ENCODE results near the gene GABRR2. TPM values are rescaled to one million over a fixed set of nuclear protein-coding genes. Genes with fewer than 3 reads are reported as not detected.

Gene GABRR2
- total and polyA plus RNA-seq, 10 of the 15 experiments (the other 5 are each of a cell fraction or from before 2014, with no cell fraction given): 0.16 to 0.72 (median 0.32) TPM; not detected in 2

- DNase-seq (ENCODE audit: low read depth, low spot score) (no peak), FAIRE-seq (no peak), ATAC-seq (peak; percentile 1; the same call in 1 of the 3 replicates)
- no peaks in the 10 kb centered on the region for H3K27me3 ChIP-seq (replicated peaks in 1 of 2; ENCODE audit: control insufficient read depth in 2 of 2, insufficient read depth in 2 of 2, low read length in 1 of 2)
- no peaks in the 10 kb centered on the region; the same call in 2 of the 3 replicates for H3K9me3 ChIP-seq (replicated peaks; ENCODE audit: control insufficient read depth, insufficient read depth, low read length)
- POLR2A ChIA-PET: interaction anchor here (0.8 to 4.3 kb wide), 5 partner anchors 9 to 273 kb away, joined by 3 to 21 read pairs (median 9); partner anchors contain the start of gene PNRC1
- no peaks in the 10 kb centered on the region; the same call in none of the 2 replicates for H4K20me1 ChIP-seq (ENCODE audit: control insufficient read depth, insufficient read depth)
- in situ Hi-C loops (cut with MboI) (no loop called here), intact Hi-C loops (cut with micrococcal nuclease; ENCODE audit: unreplicated experiment) (loop anchor here (5.0 to 10.0 kb wide), 4 partner anchors 71 to 462 kb away; partner anchors contain the start of genes MDN1 and PM20D2)
- SMC1A ChIA-PET (ENCODE audit: uncharacterized antibody, unreplicated experiment): interaction anchor here (12.6 kb wide), 1 partner anchor 11 kb away, joined by 252 read pairs; no protein-coding TSS in a partner anchor
- peaks cover 70% of the 10 kb centered on the region for H3K79me2 ChIP-seq (ENCODE audit: control insufficient read depth, insufficient read depth, low read length)
- peaks cover 0 to 5% of the 10 kb centered on the region in 2 experiments; a peak in 1 of 4 replicates for H3K36me3 ChIP-seq (ENCODE audit: control insufficient read depth in 2 of 2, insufficient read depth in 2 of 2, low read length in 1 of 2)
- H3K4me2 ChIP-seq (ENCODE audit: control insufficient read depth, insufficient read depth): peak overlapping the region; percentile 91
- H3K27ac ChIP-seq (ENCODE audit: control insufficient read depth, insufficient read depth): peak overlapping the region; percentile 97
- CTCF ChIA-PET: interaction anchor here (0.6 to 17.0 kb wide), 4 partner anchors 11 to 61 kb away, joined by 3 to 260 read pairs (median 62); no protein-coding TSS in a partner anchor
- WGBS (ENCODE audit: insufficient coverage, insufficient replicate concordance, low lambda C conversion rate, missing lambda C conversion rate): 7% methylated on average over 27 of the region's 27 CpGs
- H3K4me3 ChIP-seq: peak overlapping the region; percentile 98
- H2AFZ ChIP-seq (ENCODE audit: control insufficient read depth, low read depth, low read length): peak overlapping the region; percentile 49
- TSS peak; percentile 94 for BruUV-seq (replicated peaks)
- H3K9ac ChIP-seq (ENCODE audit: control insufficient read depth, insufficient read depth, low read length): peak overlapping the region; percentile 99
- RAD21 ChIA-PET (ENCODE audit: unreplicated experiment): interaction anchor here (5.5 to 12.7 kb wide), 3 partner anchors 11 to 54 kb away, joined by 30 to 187 read pairs (median 53); no protein-coding TSS in a partner anchor
- H3K4me1 ChIP-seq (ENCODE audit: control insufficient read depth, insufficient read depth, low read length): peaks cover 51% of the 10 kb centered on the region
- peak; percentile 31; the same call in 1 of the 2 replicates for TF ChIP-seq NFIC (IDR thresholded peaks at IDR 0.05; ENCODE audit: low read depth, low read length)
- TF ChIP-seq HDGF (IDR thresholded peaks at IDR 0.05): peak; percentile 53; the same call in 1 of the 2 replicates
- no peak for TF ChIP-seq SREBF2 (IDR thresholded peaks at IDR 0.05; ENCODE audit: low read length)
- no peak for TF ChIP-seq IRF4 (IDR thresholded peaks at IDR 0.05; ENCODE audit: low read depth, low read length)
- no peak for TF ChIP-seq POU2F2 (IDR thresholded peaks at IDR 0.05; ENCODE audit: borderline replicate concordance, low read depth, low read length)
- peak; percentile 51; the same call in 1 of the 2 replicates for TF ChIP-seq ZBTB40 (IDR thresholded peaks at IDR 0.05; ENCODE audit: borderline replicate concordance)
- no peak for TF ChIP-seq TCF7 (IDR thresholded peaks at IDR 0.05; ENCODE audit: borderline replicate concordance)
- TF ChIP-seq MTA2 (IDR thresholded peaks at IDR 0.05; ENCODE audit: low read depth): no peak
- no peak for TF ChIP-seq ESRRA (IDR thresholded peaks at IDR 0.05; ENCODE audit: low read length)
- peak; percentile 18; the same call in 1 of the 2 replicates for TF ChIP-seq SMARCA5 (IDR thresholded peaks at IDR 0.05)
- no peak for TF ChIP-seq TARDBP (IDR thresholded peaks at IDR 0.05; ENCODE audit: borderline replicate concordance)
- no peak for TF ChIP-seq SPI1 (IDR thresholded peaks at IDR 0.05; ENCODE audit: borderline replicate concordance, insufficient read depth, low read depth, low read length)
- TF ChIP-seq CBX5 (IDR thresholded peaks at IDR 0.05; ENCODE audit: low read depth): peak; percentile 88
- 0 out of 2 replicates have a peak, but pooled peaks have one; percentile 73 for TF ChIP-seq MTA3 (IDR thresholded peaks at IDR 0.05; ENCODE audit: borderline replicate concordance, low read length)
- 0 out of 2 replicates have a peak, but pooled peaks have one; percentile 1 for TF ChIP-seq NKRF (conservative IDR thresholded peaks at IDR 0.05)
- no peak for TF ChIP-seq RAD21 (IDR thresholded peaks at IDR 0.05; ENCODE audit: insufficient read depth, low read depth, low read length)
- no peak for TF ChIP-seq ZNF384 (IDR thresholded peaks at IDR 0.05; ENCODE audit: borderline replicate concordance, low read depth, low read length)
Observed at GRCh38 chr6:89353118-89353556, 38.0 kb upstream of the GABRR2 start.
